HepG2 (cell line): ENCODE measurements around the gene IL27RA. TPM values are rescaled to one million over a fixed set of nuclear protein-coding genes. Genes with fewer than 3 reads are reported as not detected.

Source experiments
- HDAC1 ChIP-seq: sonication (generic); formaldehyde crosslinking; IDR thresholded peaks from 2 replicates; pipeline ENCODE4 v1.5.1; 2020; ENCODE audit warnings: mild to moderate bottlenecking, missing genetic modification reagents
- MXI1 ChIP-seq: IDR thresholded peaks from 3 replicates; pipeline ENCODE4 v1.6.1; 2012; ENCODE audit warnings: low read depth, low read length, inconsistent platforms, borderline replicate concordance
- SAP130 ChIP-seq: IDR thresholded peaks from 2 replicates; pipeline ENCODE4 v1.6.1; 2016; ENCODE audit warnings: low read depth
- polyA plus RNA-seq, 8 experiments: library from polyadenylated mRNA; depleted of rRNA in 3 of 8; stranded (reverse) in 7 of 8; unstranded in 1 of 8; fragments of >200 nt; fragmentation: Illumina TruSeq in 4 of 8; extraction: Trizol in 4 of 8; gene quantifications; 2 replicates each; pipeline versions ENCODE4 v1.2.1 to v1.2.3, GENCODE V29; 2011 to 2016; ENCODE audit warnings: low read depth in 4 of 8, missing spikeins in 1 of 8, mixed read lengths in 1 of 8; ENCODE audit not compliant: insufficient read depth in 1 of 8
- total RNA-seq, 5 experiments: library from RNA; depleted of rRNA; stranded (reverse); fragments of >200 nt; fragmentation: Illumina TruSeq; extraction: Trizol; gene quantifications; 2 replicates each; pipeline ENCODE4 v1.2.3, GENCODE V29; 2016; ENCODE audit warnings: low read depth in 1 of 5
- TF ChIP-seq, protein P1 (sequence below): sonication (generic); formaldehyde crosslinking; IDR thresholded peaks from 2 replicates; pipeline ENCODE4 v1.8.0; 2023; ENCODE audit warnings: mild to moderate bottlenecking, missing genetic modification reagents
- TF ChIP-seq, protein P2 (sequence below): sonication (generic); formaldehyde crosslinking; IDR thresholded peaks from 2 replicates; pipeline ENCODE4 v1.5.0; 2020; ENCODE audit warnings: mild to moderate bottlenecking, missing genetic modification reagents, borderline replicate concordance
- TF ChIP-seq, protein P3 (sequence below): sonication (generic); formaldehyde crosslinking; IDR thresholded peaks from 2 replicates; pipeline ENCODE4 v1.4.0; 2020; ENCODE audit warnings: missing genetic modification reagents; ENCODE audit errors: not compliant biosample characterization

Gene IL27RA
- total and polyA plus RNA-seq, 2 of the 13 experiments (the other 11 are each of a cell fraction or from before 2014, with no cell fraction given), result 3.5 to 8.1 TPM

DNA sequence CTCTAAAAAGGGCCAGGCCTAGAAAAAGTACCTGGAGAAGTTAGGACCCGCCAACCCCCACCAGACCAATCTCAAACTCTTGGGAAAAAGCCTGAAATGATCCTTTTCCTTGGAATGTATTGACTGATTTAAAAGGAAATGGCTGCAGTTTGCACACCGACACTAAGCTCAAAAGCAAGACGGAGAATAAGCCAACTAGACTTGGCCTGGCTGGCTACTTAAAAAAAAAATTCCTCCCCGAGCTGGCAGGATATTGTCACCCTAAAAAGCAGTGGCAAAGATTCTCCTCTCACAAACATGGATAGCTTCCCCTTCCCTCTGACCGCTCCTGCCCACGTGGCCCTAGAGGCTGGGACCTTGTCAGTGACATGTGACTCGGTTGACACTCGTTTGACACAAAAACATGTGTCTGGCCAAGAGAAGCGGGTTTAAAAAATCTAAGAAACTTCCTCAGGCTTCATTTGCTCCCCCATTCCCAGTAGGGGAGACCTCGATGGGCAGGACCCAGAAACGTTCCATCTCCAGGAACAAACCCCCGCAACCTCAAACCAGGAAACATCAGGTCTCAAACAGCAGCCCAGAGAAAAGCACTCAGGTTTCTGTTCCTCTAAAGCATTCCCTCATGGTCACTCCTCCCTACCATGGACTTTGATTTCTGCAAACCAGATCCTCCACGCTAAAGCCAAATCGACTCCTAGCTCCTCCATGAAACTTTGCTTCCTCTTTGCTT, 26.8 kb upstream of the IL27RA start (continued):
- TF ChIP-seq, protein P1, sequence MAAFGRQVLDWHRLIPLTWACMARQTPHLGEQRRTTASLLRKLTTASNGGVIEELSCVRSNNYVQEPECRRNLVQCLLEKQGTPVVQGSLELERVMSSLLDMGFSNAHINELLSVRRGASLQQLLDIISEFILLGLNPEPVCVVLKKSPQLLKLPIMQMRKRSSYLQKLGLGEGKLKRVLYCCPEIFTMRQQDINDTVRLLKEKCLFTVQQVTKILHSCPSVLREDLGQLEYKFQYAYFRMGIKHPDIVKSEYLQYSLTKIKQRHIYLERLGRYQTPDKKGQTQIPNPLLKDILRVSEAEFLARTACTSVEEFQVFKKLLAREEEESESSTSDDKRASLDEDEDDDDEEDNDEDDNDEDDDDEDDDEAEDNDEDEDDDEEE (CRISPR knock-in tag), result 0 out of 2 replicates have a peak, but pooled peaks have one; percentile 21
- TF ChIP-seq, protein P2, sequence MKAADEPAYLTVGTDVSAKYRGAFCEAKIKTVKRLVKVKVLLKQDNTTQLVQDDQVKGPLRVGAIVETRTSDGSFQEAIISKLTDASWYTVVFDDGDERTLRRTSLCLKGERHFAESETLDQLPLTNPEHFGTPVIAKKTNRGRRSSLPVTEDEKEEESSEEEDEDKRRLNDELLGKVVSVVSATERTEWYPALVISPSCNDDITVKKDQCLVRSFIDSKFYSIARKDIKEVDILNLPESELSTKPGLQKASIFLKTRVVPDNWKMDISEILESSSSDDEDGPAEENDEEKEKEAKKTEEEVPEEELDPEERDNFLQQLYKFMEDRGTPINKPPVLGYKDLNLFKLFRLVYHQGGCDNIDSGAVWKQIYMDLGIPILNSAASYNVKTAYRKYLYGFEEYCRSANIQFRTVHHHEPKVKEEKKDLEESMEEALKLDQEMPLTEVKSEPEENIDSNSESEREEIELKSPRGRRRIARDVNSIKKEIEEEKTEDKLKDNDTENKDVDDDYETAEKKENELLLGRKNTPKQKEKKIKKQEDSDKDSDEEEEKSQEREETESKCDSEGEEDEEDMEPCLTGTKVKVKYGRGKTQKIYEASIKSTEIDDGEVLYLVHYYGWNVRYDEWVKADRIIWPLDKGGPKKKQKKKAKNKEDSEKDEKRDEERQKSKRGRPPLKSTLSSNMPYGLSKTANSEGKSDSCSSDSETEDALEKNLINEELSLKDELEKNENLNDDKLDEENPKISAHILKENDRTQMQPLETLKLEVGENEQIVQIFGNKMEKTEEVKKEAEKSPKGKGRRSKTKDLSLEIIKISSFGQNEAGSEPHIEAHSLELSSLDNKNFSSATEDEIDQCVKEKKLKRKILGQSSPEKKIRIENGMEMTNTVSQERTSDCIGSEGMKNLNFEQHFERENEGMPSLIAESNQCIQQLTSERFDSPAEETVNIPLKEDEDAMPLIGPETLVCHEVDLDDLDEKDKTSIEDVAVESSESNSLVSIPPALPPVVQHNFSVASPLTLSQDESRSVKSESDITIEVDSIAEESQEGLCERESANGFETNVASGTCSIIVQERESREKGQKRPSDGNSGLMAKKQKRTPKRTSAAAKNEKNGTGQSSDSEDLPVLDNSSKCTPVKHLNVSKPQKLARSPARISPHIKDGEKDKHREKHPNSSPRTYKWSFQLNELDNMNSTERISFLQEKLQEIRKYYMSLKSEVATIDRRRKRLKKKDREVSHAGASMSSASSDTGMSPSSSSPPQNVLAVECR (CRISPR knock-in tag), result peak; percentile 56
- TF ChIP-seq HDAC1 (peak; percentile 32; the same call in 1 of the 2 replicates), SAP130 (CRISPR knock-in tag) (peak; percentile 75), MXI1 (peak; percentile 89; the same call in 2 of the 3 replicates)
- TF ChIP-seq, protein P3, sequence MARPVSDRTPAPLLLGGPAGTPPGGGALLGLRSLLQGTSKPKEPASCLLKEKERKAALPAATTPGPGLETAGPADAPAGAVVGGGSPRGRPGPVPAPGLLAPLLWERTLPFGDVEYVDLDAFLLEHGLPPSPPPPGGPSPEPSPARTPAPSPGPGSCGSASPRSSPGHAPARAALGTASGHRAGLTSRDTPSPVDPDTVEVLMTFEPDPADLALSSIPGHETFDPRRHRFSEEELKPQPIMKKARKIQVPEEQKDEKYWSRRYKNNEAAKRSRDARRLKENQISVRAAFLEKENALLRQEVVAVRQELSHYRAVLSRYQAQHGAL (CRISPR knock-in tag), result no peak
